MG63 (cell line): ENCODE data around the gene MED4. TPM values are rescaled to one million over a fixed set of nuclear protein-coding genes. Genes with fewer than 3 reads are reported as not detected.

Experiments used
- DNase-seq: peaks from one replicate; pipeline ENCODE4 v3.0.0-alpha.2; 2020
- H3K27me3 ChIP-seq: fragments of 250-450 bp; sonication (Bioruptor Pico); 2 replicates; pipeline ENCODE4 v1.5.1; 2020; ENCODE audit warnings: mild to moderate bottlenecking, moderate library complexity
- H3K36me3 ChIP-seq: fragments of 250-450 bp; sonication (Bioruptor Pico); 2 replicates; pipeline ENCODE4 v1.5.1; 2020; ENCODE audit warnings: mild to moderate bottlenecking, moderate library complexity
- H3K4me3 ChIP-seq: fragments of 250-450 bp; sonication (Bioruptor Pico); 2 replicates; pipeline ENCODE4 v1.5.1; 2020; ENCODE audit warnings: mild to moderate bottlenecking, moderate library complexity
- H3K9me3 ChIP-seq: fragments of 250-450 bp; sonication (Bioruptor Pico); 2 replicates; pipeline ENCODE4 v1.5.1; 2020; ENCODE audit warnings: mild to moderate bottlenecking, moderate library complexity
- total RNA-seq: library from RNA; depleted of rRNA; stranded (reverse); fragments of >200 nt; shearing (Covaris generic); gene quantifications from 2 replicates; pipeline ENCODE4 v1.2.3, GENCODE V29; 2014; ENCODE audit warnings: low replicate concordance; rRNA removed

The MED4 gene, protein sequence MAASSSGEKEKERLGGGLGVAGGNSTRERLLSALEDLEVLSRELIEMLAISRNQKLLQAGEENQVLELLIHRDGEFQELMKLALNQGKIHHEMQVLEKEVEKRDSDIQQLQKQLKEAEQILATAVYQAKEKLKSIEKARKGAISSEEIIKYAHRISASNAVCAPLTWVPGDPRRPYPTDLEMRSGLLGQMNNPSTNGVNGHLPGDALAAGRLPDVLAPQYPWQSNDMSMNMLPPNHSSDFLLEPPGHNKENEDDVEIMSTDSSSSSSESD
- 11.1 and 42.6 TPM in 2 replicates for total RNA-seq

GRCh38 chr13:48094781-48095502 is at the start of gene MED4:
Gene MED4 (minus strand): TSS chr13:48095104. CDS start chr13:48095078, 26 bp downstream.
- Histone ChIP-seq H3K9me3 (no peaks in the 10 kb centered on the region), H3K4me3 (peak within 1 kb of the TSS; percentile 96), H3K36me3 (no peaks in the 10 kb centered on the region; the same call in 1 of the 2 replicates), H3K27me3 (no peaks in the 10 kb centered on the region)
- DNase-seq: peak; percentile 93

GRCh38 chr13:48144413-48145035 is 49.6 kb upstream of the MED4 start:
- Histone ChIP-seq H3K27me3 (no peaks in the 10 kb centered on the region), H3K4me3 (no peak overlapping the region), H3K9me3 (no peaks in the 10 kb centered on the region), H3K36me3 (no peaks in the 10 kb centered on the region)
- DNase-seq: no peak

GRCh38 chr13:48142436-48142835 is 47.5 kb upstream of the MED4 start:
- DNase-seq: no peak

GRCh38 chr13:48138270-48138669 is 43.4 kb upstream of the MED4 start:
- no peaks in the 10 kb centered on the region for H3K27me3 ChIP-seq
- no peaks in the 10 kb centered on the region for H3K9me3 ChIP-seq
- H3K4me3 ChIP-seq: no peak overlapping the region
- no peaks in the 10 kb centered on the region for H3K36me3 ChIP-seq
- DNase-seq: no peak

More at GRCh38 chr13:48142436-48142835, 47.5 kb upstream of the MED4 start:
- no peaks in the 10 kb centered on the region for H3K9me3 ChIP-seq
- H3K36me3 ChIP-seq: no peaks in the 10 kb centered on the region
- H3K4me3 ChIP-seq: no peak overlapping the region
- H3K27me3 ChIP-seq: no peaks in the 10 kb centered on the region

- Histone ChIP-seq H3K4me3 (no peak overlapping the region), H3K36me3 (no peaks in the 10 kb centered on the region), H3K9me3 (no peaks in the 10 kb centered on the region), H3K27me3 (peaks cover 3% of the 10 kb centered on the region; the same call in 1 of the 2 replicates)
- DNase-seq: no peak
These were observed 38.1 kb upstream of the MED4 start for GRCh38 chr13:48132961-48133360.

DNA sequence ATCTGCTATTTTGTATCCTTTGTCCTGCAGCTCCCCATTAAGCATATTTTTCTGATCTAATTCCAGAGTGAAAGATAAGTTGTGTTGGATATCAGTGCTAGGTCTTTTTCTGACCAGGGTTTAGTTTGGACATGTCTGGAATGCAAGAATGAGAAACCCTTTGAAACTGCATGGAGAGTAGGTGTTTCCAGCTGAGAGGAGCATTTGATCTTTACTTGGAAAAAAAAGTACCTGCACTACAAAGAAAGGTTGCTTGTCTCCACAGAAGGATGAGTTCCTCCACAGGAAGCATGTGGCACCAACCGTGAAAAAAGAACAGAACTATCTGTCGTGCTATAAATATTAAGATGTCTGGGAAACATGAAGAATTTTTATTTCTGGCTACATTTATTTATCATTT is 36.6 kb upstream of the MED4 start:
- Histone ChIP-seq H3K27me3 (peaks cover 3% of the 10 kb centered on the region; the same call in 1 of the 2 replicates), H3K36me3 (no peaks in the 10 kb centered on the region), H3K4me3 (no peak overlapping the region), H3K9me3 (no peaks in the 10 kb centered on the region)
- DNase-seq: no peak

DNA sequence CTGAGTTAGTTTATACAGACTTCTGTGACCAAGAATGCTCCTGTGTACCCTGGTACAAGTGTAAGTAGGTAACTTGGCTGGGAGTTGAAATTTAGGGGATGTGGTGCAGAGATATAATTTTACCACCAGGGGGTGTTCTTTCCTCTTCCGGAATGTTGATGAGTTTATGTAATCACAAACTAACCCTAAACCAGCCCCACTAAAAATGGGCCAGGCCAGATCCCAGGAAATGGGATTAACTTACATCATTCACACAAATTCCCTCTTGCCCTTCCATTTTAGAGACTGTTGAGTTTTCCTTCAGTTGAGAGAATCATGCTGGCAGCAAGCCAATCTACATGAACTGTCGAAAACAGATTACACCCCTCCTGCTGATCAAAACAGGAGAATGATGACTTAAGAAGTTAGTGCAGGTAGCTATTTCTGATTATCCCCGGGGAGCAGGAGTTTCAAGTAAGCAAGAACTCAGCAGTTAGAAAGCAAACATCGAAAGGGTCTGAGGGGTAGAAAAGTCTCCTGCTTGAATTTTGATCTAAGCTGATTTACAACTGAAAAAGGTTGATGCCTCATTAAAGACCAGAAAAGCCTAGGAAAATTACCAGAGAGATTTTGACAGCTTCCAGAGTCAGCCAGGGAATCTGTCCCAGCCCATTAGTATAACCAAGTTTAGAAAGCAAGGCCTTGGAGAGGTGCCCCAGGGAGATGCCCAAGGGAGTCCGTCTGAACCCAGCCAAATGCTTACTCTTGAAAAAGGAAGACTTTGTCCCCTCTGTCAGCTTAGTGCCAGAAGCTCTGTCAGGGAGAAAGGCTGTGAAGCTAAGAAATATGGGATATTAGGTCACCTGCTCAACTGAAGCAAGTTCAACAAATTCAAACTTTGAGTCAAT is 32.3 kb upstream of the MED4 start:
- no peaks in the 10 kb centered on the region for H3K36me3 ChIP-seq
- H3K4me3 ChIP-seq: no peak overlapping the region
- DNase-seq: peak; percentile 39
- H3K9me3 ChIP-seq: no peaks in the 10 kb centered on the region
- H3K27me3 ChIP-seq: peaks cover under 1% of the 10 kb centered on the region; the same call in 1 of the 2 replicates

DNA sequence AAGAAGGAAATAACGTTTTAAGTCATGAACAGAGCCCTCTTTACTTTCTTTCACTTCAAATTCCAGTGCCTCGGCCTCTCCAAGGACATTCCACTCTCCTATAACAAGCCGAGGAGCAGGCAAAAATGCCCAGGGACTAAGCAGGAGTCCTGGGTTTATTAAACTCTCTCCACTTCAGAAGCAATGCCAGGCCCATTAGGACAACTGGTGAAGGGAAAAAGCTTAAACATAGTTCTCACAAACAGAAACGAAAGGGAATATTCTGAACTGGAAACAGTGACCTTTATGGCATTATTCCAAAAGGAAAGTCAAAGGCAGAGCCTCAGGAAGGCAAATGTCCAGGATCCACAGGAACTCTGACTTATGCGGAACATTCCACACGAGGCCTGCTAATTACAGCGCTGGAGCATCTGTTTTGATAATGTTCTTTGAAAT is 30.9 kb upstream of the MED4 start:
- Histone ChIP-seq H3K4me3 (no peak overlapping the region), H3K27me3 (no peaks in the 10 kb centered on the region; the same call in 1 of the 2 replicates), H3K36me3 (no peaks in the 10 kb centered on the region), H3K9me3 (no peaks in the 10 kb centered on the region)
- no peak for DNase-seq

DNA sequence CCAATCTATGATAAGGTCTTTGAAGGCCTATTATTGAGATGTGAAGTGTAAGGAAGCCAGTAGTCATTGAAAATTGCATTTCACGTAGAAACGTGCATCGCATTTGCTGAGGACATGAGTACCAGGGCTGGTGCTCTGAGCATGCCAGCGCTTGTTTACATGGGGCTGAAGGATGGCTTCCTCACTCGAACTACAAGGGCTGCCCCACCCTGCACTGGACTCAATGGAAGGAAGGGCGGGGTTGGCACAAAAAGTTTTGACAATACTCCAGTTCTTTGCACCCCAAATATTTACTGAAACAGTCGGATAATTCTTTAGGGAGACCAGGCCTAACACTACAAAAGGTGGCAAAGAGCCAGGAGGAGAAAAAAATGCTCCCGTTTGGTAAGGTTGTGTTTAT is 28.9 kb upstream of the MED4 start:
- DNase-seq: no peak
- Histone ChIP-seq H3K9me3 (no peaks in the 10 kb centered on the region), H3K4me3 (no peak overlapping the region), H3K27me3 (no peaks in the 10 kb centered on the region), H3K36me3 (no peaks in the 10 kb centered on the region)

GRCh38 chr13:48121733-48122132 is 26.8 kb upstream of the MED4 start:
- Histone ChIP-seq H3K4me3 (no peak overlapping the region), H3K36me3 (no peaks in the 10 kb centered on the region), H3K9me3 (no peaks in the 10 kb centered on the region), H3K27me3 (no peaks in the 10 kb centered on the region; the same call in 1 of the 2 replicates)
- no peak for DNase-seq

DNA sequence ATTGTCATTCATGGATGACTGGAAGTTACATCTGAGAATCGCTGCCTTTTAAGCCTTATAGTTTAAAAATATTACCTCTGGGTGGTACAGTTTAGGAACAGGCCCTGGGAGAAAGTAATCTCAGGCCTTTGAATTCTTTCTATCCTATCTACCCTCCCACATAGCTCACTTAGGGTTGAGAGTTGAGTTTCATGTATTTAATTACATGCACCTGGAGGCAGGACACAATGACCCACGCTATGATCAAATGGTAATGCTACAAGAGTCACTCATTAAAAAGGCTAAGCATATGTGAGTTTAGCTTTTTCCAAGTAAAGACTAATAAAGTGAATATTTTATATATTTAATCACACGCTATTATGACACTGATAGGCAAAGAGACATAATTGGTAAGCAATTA is 25.3 kb upstream of the MED4 start:
- H3K27me3 ChIP-seq: no peaks in the 10 kb centered on the region; the same call in 1 of the 2 replicates

DNA sequence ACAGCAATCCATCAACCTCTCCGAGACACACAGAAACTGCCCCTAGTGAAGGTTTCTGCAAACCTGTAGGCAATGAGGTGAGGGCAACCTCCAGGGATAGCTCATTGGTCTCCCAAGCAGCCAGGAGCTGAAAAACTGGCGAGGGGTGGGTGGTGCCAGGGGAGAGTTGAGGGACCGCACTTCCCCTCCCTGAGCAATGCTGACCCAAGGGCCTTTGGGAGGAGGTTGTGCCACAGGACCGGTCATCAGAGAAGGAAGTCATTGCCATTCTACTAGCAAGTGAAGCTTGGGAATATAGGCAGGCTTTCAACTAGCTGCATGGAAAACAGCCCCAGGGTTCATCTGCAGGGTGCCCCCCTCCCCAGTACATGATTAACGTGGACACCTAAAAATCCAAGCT is 23.1 kb upstream of the MED4 start:
- Histone ChIP-seq H3K4me3 (no peak overlapping the region), H3K36me3 (no peaks in the 10 kb centered on the region), H3K27me3 (no peaks in the 10 kb centered on the region; the same call in 1 of the 2 replicates), H3K9me3 (no peaks in the 10 kb centered on the region)
- no peak for DNase-seq

More for the DNA sequence above, 25.3 kb upstream of the MED4 start:
- Histone ChIP-seq H3K9me3 (no peaks in the 10 kb centered on the region), H3K36me3 (no peaks in the 10 kb centered on the region), H3K4me3 (no peak overlapping the region)
- DNase-seq: no peak

- no peak overlapping the region for H3K4me3 ChIP-seq
- no peak for DNase-seq
- no peaks in the 10 kb centered on the region for H3K9me3 ChIP-seq
- no peaks in the 10 kb centered on the region; the same call in 1 of the 2 replicates for H3K27me3 ChIP-seq
- H3K36me3 ChIP-seq: no peaks in the 10 kb centered on the region
These were observed 21.9 kb upstream of the MED4 start for GRCh38 chr13:48116808-48117207.

- Histone ChIP-seq H3K4me3 (no peak overlapping the region), H3K27me3 (no peaks in the 10 kb centered on the region; the same call in 1 of the 2 replicates), H3K36me3 (no peaks in the 10 kb centered on the region), H3K9me3 (no peaks in the 10 kb centered on the region)
- no peak for DNase-seq
These were observed 18.8 kb upstream of the MED4 start for GRCh38 chr13:48113756-48114130.

GRCh38 chr13:48112896-48113755 is 18.2 kb upstream of the MED4 start:
- Histone ChIP-seq H3K36me3 (no peaks in the 10 kb centered on the region), H3K9me3 (no peaks in the 10 kb centered on the region), H3K4me3 (no peak overlapping the region), H3K27me3 (no peaks in the 10 kb centered on the region; the same call in 1 of the 2 replicates)
- no peak for DNase-seq
